HG02840 (cell line): ENCODE measurements around the gene ANKS1B.
"Not testable (repeated sequence)": the region's sequence is repeated elsewhere in the genome, so short reads cannot be mapped to it uniquely, and the experiment has no call there.

Experiments
- ATAC-seq: cut with Tn5 transposase; IDR thresholded peaks from one replicate; pipeline ENCODE4 v1.9.1; 2021; ENCODE audit warnings: mild to moderate bottlenecking, moderate library complexity, moderate number of reproducible peaks; ENCODE audit not compliant: unreplicated experiment, low FRiP score

ANKS1B gene

DNA sequence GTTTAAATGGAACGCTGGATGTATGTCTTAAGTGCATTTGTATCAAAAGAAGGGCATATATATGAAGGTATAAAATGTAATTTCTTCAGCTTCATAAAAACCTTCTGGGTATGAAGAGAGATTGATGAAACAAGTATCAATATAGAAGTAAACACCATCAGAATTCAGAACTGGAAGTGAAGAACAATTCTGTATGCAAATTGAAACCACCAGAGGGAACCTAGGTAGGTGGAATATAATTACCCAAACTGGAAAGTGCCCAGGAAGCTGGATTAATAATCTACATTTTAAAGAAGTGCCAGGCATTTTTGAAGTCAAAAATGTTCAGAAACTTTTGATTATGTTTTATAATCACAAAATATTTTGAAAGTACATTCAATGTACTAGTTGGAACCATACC lies 673.4 kb downstream of the ANKS1B start:
- no peak for ATAC-seq

DNA sequence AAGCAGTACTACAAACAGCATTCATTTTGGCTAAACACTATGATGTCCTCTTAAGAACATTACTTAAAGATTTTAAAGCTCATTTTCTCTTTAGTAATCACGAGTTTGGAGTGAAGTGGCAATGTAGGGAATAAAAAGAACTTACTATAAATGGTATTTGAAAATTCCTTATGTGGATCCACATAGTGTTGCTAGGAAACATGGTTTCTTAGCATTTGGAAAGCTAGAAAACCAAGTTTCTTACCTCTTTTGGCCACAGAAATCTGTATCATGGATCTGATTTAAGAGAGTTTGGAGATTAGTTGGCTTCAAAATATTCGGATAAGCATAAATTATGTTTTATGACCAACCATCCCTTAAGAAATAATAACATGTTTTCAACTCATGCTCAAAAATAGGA lies 674.9 kb downstream of the ANKS1B start:
- ATAC-seq, result no peak

GRCh38 chr12:99302874-99303273 lies 681.9 kb downstream of the ANKS1B start:
- no peak for ATAC-seq

- ATAC-seq, result no peak
Measured at GRCh38 chr12:99287136-99287535, 697.6 kb downstream of the ANKS1B start.

- ATAC-seq, result no peak
Measured at GRCh38 chr12:99284161-99284560, 700.6 kb downstream of the ANKS1B start.

DNA sequence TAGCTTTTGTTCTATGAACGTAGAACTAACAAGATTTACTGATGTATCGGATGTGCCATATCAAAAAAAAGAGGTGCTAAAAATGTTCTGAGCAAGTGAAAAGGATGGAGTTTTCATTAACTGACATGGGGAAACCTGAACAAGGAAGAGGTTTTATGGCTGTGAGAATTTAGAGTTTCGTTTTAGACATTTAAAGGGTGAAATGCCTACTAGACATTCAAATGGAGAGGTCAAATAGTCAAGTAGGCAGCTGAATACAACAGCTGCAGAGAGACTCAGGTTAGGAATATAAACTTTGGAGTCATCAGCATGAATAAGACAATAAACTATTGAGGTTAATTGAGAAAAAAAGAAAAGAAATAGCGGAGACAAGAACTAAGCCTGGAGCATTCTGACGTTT lies 702.1 kb downstream of the ANKS1B start:
- ATAC-seq, result no peak

DNA sequence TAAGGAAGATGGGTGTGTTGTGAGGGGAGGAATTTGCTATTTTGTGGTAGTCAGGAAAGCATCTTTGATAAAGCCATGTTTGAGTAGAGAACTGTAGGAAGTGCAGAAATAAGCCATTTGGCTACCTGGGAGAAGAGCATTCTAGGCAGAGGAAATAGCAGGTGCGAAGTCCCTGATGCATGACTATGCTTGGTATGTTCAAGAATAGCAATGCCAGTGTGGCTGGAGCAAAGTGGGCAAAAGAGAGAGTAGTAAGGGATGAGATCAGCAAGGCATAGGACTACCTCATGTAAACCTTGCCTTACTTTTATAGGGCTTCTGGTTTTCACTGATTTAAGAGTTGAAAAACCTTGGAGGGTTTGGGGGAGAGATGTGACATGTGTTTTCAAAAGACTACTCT lies 702.6 kb downstream of the ANKS1B start:
- ATAC-seq, result no peak

GRCh38 chr12:99281277-99281676 lies 703.5 kb downstream of the ANKS1B start:
- ATAC-seq, result no peak

DNA sequence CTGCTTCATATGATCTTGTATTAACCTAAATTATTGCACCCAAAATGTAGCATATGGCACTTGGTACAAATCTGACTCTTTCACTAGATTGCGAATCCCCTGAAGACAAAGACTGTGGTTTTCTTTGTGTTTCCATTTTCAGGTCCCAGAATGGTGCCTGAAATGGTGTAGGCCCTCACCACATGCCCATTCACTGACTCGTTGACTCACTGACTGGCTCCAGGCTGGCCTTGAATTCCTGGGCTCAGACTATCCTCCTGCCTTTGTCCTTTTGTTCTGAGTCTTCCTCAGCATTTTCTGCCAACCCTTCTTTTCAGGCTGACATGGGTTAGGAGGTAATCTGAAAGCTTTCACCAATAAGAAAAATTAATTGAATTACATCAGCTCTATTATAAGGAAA lies 705.8 kb downstream of the ANKS1B start:
- no peak for ATAC-seq

DNA sequence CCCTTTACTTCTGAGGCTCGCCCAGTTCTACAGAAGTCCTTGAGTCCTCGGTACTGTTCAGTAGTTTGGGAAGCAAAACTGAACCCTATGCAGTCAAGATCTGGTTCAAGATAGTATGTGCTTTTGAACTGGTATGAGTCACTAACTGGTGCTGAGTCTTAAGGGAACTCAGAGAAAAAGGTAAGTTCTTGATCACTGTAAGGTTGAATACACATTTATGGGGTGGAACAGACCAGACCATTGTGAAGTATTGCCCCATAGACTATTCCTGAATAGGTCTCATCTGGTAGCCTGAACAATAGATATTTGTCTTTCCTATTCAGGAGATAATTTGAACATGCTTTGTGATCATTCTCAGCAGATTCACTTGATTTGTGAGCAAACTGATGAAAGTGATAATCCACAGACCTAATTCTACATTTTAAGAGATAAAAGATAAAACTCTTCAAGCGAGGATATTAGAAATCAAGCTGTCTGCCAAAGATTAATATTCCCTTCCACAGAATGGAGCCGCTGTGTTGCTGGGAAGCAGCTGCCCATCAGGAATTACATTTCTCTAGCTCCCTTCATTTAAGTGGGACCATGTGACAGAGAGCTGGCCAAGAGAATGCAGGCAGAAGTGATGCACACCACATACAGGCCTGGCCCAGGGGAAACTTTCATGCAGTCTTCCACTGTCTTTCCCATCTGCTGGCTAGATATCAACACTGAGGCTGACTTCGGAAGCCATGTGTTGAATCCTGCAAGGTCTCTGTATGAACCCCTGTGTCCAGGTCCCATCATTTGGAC lies 707.0 kb downstream of the ANKS1B start:
- ATAC-seq, result no peak

- ATAC-seq, result no peak
Measured at GRCh38 chr12:99271071-99271470, 713.7 kb downstream of the ANKS1B start.

- no peak for ATAC-seq
Measured at GRCh38 chr12:99267038-99267437, 717.7 kb downstream of the ANKS1B start.

- ATAC-seq, result no peak
Measured at GRCh38 chr12:99265648-99266047, 719.1 kb downstream of the ANKS1B start.

GRCh38 chr12:99261256-99261655 lies 723.5 kb downstream of the ANKS1B start:
- no peak for ATAC-seq

DNA sequence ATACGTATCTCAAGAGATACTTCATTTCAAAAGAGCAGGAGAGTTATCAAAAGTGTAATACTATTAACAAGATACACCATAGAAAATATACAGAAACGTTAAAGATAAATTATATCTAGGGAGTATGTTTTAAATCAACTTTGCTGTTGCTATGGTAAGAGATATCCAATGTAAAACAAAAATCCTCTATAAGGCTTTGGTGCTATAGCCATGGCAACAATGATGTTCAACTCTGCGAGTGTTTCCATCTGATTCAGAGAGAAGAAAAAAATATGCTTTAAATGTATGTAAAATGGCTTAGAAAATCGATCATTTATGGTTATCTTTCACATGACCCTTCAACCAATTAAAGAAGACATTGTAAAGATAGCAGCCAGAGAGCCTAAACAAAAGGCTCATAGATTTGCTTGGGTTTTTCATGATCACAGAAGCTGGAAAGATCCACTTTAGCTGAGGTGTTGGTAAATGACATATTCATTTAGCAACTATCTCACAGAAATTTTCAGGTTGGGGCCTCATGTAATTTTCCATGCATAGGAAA lies 724.2 kb downstream of the ANKS1B start:
- ATAC-seq, result no peak

DNA sequence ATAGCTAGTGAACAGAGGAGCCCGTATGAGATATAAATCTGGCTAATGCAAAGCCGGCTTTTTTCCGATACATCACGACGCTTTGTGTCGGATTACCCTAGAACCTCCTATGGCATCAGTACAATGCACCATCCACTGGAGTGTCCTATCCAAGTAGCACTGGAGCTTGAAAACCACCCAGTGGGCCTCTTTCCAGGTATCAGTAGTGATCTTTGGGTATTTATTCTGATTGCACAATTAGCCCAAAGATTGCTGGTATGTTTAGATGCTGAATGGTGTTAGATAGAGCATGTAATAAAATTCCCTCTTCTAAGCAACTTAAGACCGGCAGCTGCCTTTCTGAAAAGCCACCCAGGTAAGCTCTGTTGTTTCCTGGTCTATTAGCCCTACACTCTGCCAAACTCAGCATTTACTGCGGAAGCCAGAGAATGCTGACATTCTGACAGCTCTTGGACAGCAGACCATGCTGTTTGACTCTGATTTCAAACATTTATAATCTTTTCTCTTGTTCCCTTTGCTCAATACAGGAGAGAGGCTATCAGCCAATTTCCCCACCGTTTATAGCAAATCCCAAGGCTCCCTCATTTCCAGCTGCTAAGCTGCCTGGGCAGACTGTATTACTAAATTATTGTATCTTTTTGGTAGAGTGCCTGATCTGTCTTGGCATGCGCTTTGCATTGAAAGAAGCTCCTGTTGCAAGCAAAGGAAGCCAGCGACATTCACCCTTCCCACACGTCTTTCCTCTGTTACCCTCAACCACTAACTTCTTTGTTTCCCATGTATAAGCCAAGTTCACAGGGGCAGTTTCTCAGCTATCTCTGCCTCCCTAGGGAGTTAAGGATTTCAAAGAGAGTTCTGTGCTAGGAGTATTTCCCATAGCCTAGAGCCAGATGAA lies 725.4 kb downstream of the ANKS1B start:
- ATAC-seq, result no peak

DNA sequence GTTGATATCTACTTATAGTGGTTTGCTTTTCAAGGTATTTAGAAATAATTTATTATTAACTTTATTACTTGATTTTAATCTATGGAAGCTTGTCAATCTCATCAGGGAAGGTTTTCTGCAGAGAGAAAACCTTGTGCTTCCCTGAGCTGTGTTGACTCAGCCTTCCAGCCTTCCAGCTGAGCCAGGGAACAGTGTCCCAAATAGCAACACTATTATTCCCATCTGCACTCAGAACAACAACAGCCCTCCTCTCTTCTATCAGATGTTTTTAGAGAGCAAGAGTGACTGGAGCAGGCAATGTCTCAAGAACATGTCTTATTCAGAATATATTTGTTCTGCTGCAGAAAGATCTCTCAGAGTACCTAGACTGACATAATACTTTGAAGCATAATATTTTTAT lies 727.1 kb downstream of the ANKS1B start:
- ATAC-seq, result no peak

GRCh38 chr12:99253068-99253467 lies 731.7 kb downstream of the ANKS1B start:
- ATAC-seq, result no peak

GRCh38 chr12:99250091-99250490 lies 734.6 kb downstream of the ANKS1B start:
- ATAC-seq, result no peak

DNA sequence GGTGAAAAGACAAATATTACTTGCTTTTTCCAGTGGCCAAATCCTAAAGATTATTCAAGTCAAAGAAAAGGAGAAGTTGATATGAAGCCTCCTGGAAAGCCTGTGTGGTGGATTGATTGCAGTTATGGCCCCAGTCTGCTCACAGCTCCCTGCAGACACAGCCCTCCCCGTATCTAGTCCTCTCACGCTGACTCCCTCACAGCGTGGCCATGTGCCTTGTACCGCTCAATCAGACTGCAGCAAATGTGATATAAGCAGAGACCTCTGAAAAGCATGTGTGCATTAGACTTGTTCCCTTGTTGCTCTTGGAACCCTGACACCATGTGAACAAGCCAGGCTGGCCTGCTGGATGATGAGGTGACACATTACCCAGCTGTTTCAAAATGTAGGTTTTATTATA lies 735.2 kb downstream of the ANKS1B start:
- no peak for ATAC-seq

- not testable (repeated sequence) for ATAC-seq
Measured at GRCh38 chr12:99237907-99238538, 746.7 kb downstream of the ANKS1B start.
